ENCODE data around the gene PDE4D.

The PDE4D gene

GRCh38 chr5:59188419-59189225 lies 704.9 kb downstream of the PDE4D start:
- DNase-seq: peak; percentile 81

- peak; percentile 50 for DNase-seq
Observed at GRCh38 chr5:59187857-59188256, 705.7 kb downstream of the PDE4D start.

GRCh38 chr5:59186623-59187022 lies 706.9 kb downstream of the PDE4D start:
- peak; percentile 21 for DNase-seq

GRCh38 chr5:59185757-59186385 lies 707.7 kb downstream of the PDE4D start:
- peak; percentile 6 for DNase-seq

GRCh38 chr5:59184769-59185168 lies 708.8 kb downstream of the PDE4D start:
- no peak for DNase-seq

GRCh38 chr5:59182760-59183159 lies 710.8 kb downstream of the PDE4D start:
- no peak for DNase-seq

GRCh38 chr5:59180515-59180914 lies 713.0 kb downstream of the PDE4D start:
- no peak for DNase-seq

DNA sequence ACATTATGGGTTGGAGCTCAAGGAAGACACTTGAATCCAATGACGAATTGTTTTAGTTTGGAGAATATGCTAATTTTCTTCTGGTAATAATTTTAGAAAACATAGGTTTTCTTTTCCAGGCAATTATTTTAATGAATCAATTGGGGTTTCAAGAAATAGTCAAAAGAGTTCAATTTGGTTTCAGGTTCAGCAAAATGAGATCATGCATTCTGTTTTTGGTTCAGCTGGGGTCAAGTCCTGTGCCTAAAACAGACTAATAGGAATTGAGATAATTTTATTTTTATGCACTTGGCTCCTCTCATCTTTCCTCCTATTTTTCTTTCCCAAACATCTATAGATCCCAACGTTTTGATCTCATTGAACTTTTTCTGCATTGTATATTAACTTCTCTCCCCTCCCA lies 713.8 kb downstream of the PDE4D start:
- no peak for DNase-seq

DNA sequence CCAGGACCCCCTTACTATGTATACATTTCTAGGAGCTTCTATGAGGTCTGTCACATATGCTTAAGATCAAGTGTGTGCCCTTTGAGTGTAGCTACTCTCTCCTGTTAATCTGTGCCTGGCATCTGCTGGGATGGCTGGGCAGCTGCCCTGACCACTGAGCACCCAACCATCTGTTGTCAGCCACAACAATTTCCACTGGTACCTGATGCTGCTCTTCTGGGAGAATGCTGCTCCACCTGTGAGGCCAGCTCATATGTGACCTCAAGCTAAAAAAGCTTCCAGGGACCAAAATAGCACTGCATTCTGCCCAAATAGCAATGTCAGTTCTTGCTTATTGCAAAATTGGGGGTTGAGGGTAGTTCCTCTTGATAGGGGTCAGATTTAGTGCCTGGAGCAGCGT lies 715.0 kb downstream of the PDE4D start:
- no peak for DNase-seq

- no peak for DNase-seq
Observed at GRCh38 chr5:59178071-59178470, 715.5 kb downstream of the PDE4D start.

DNA sequence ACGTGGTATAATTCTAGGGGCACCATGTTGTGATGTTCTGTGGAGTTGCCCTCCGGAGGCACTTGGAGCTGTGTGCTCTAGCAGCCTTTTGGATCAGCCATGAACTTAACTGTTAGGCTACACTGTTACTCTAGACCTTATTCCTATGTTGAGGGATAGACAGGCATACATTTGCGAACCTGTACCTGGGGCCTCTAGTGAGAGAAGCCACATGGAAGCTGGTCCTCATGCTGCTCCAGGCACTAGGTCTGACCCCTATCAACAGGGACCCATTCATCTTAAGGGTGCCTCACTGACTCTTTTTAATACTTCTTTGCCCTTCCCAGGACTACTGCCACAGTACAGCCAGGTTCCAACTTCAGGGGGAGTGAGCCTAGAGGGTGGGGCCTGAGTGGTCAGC lies 715.9 kb downstream of the PDE4D start:
- DNase-seq: no peak

DNA sequence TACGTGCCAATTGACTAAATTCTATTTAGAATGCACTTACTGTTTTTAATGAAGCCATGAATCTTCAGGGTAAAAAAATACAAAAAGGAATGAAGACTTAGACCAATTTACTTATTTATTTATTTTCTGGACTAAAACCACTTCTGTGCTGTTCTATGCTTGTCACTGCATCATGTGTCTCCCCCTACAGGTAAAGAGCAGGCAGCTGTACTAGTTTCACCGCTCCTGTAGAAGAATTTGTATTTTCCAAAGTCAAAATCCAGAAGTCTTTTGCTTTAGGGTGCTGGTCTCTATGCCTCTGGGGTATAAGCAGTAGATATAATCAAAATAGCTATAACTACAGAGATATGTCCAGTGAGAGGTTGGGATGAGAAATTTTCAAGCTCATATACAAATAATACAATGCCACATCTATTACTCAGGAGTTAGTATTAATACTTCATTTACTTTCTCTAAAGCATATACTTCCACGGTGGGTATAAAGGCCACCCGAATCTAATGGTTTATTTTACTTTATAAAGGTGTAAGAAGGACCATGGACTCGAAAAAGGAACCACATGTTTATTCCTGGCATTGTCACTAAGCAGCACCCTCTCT lies 719.2 kb downstream of the PDE4D start:
- DNase-seq: peak; percentile 74

GRCh38 chr5:59173578-59173977 lies 719.9 kb downstream of the PDE4D start:
- DNase-seq: peak; percentile 29

DNA sequence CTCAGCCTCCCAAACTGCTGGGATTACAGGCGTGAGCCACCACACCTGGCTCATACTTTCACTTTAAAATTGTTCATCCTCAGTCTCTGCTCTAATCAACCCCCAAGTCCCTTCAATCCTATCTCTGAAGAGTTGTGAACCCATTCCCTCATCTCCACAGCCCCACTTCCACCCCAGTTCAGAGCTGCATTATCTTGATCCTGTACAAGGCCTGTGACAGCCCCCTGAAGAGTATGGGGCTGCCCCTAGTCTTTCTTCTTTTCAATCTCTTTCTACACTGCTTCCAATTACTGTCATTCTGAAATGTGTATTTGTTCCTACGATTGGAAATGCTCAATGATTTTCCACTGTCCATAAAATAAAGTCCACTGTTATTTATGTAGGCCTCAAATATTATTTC lies 722.4 kb downstream of the PDE4D start:
- no peak for DNase-seq

GRCh38 chr5:59169768-59170150 lies 723.8 kb downstream of the PDE4D start:
- DNase-seq: no peak

GRCh38 chr5:59169081-59169767 lies 724.3 kb downstream of the PDE4D start:
- DNase-seq: no peak

- no peak for DNase-seq
Observed at GRCh38 chr5:59168067-59168466, 725.5 kb downstream of the PDE4D start.

- no peak for DNase-seq
Observed at GRCh38 chr5:59164041-59164830, 729.3 kb downstream of the PDE4D start.

GRCh38 chr5:59161221-59162105 lies 732.1 kb downstream of the PDE4D start:
- no peak for DNase-seq

- DNase-seq: no peak
Observed at GRCh38 chr5:59158637-59159391, 734.7 kb downstream of the PDE4D start.

DNA sequence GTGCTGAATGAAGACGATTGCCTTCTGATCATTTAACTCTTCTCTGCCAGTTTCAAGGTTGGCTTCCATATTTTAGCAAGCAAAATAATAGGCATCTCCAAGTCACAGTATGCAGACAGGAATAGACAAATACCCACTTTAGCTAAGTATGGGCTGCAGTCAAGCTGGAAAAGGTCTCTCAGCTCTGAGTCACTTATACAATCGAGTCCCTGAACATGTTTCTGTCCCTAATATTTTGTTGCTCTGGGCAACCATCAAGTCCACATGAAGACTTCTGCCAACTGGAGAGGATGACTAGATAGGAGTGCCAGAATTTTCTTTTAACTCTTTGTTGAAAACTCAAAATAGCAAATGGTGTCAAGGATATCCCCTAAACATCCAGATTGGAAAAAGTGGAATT lies 735.4 kb downstream of the PDE4D start:
- DNase-seq: no peak

Data from NCI-H82 (cell line).